Measurements from ENCODE around the gene P2RX3. TPM values are rescaled to one million over a fixed set of nuclear protein-coding genes. Genes with fewer than 3 reads are reported as not detected.

P2RX3 gene
- total RNA-seq, 4 donors from 2014 or later, result 0.22 TPM; not detected in 3

GRCh38 chr11:57390535-57390934 is 52.4 kb downstream of the P2RX3 start, which contains the start of gene PRG2:
PRG2 (minus strand) TSS chr11:57390650; CDS start chr11:57389944, 706 bp downstream.
- H3K36me3 ChIP-seq, result no peaks in the 10 kb centered on the region
- no peak for DNase-seq (ENCODE audit: low spot score in 2 of 2)
- H3K4me1 ChIP-seq, result no peaks in the 10 kb centered on the region
- no peaks in the 10 kb centered on the region for H3K27me3 ChIP-seq
- TF ChIP-seq EP300 (IDR thresholded peaks at IDR 0.05), result no peak
- no peak for TF ChIP-seq CTCF (IDR thresholded peaks at IDR 0.05)
- no peak for TF ChIP-seq POLR2A (IDR thresholded peaks at IDR 0.05)
- H3K27ac ChIP-seq, result no peak within 1 kb of the TSS
- no peak within 1 kb of the TSS for H3K4me3 ChIP-seq
- 69 to 81% methylated on average over 2 of the region's 2 CpGs for WGBS, 2 donors
- H3K9me3 ChIP-seq, result no peaks in the 10 kb centered on the region

GRCh38 chr11:57391111-57391510 is 53.0 kb downstream of the P2RX3 start:
- Histone ChIP-seq H3K36me3 (no peaks in the 10 kb centered on the region), H3K27ac (no peak overlapping the region), H3K27me3 (no peaks in the 10 kb centered on the region), H3K4me1 (no peaks in the 10 kb centered on the region), H3K4me3 (no peak overlapping the region), H3K9me3 (no peaks in the 10 kb centered on the region)
- 87 to 96% methylated on average over 3 of the region's 3 CpGs for WGBS, 2 donors
- no peak for DNase-seq (ENCODE audit: low spot score in 2 of 2)
- TF ChIP-seq POLR2A (IDR thresholded peaks at IDR 0.05) (no peak), CTCF (IDR thresholded peaks at IDR 0.05) (no peak), EP300 (IDR thresholded peaks at IDR 0.05) (no peak)

GRCh38 chr11:57391539-57391938 is 53.4 kb downstream of the P2RX3 start:
- DNase-seq (ENCODE audit: low spot score in 2 of 2), result no peak
- H3K36me3 ChIP-seq, result no peaks in the 10 kb centered on the region
- no peaks in the 10 kb centered on the region for H3K27me3 ChIP-seq
- TF ChIP-seq EP300 (IDR thresholded peaks at IDR 0.05), result no peak
- no peak for TF ChIP-seq CTCF (IDR thresholded peaks at IDR 0.05)
- TF ChIP-seq POLR2A (IDR thresholded peaks at IDR 0.05), result no peak
- H3K4me1 ChIP-seq, result no peaks in the 10 kb centered on the region
- H3K9me3 ChIP-seq, result no peaks in the 10 kb centered on the region
- no peak overlapping the region for H3K4me3 ChIP-seq
- WGBS, 2 donors, result 64 to 66% methylated on average over 2 of the region's 2 CpGs
- no peak overlapping the region for H3K27ac ChIP-seq

GRCh38 chr11:57392066-57392762 is 54.1 kb downstream of the P2RX3 start:
- Histone ChIP-seq H3K9me3 (no peaks in the 10 kb centered on the region), H3K27me3 (no peaks in the 10 kb centered on the region), H3K4me1 (no peaks in the 10 kb centered on the region), H3K4me3 (no peak overlapping the region), H3K36me3 (no peaks in the 10 kb centered on the region), H3K27ac (no peak overlapping the region)
- TF ChIP-seq EP300 (IDR thresholded peaks at IDR 0.05) (no peak), CTCF (IDR thresholded peaks at IDR 0.05) (no peak), POLR2A (IDR thresholded peaks at IDR 0.05) (no peak)
- WGBS, 2 donors, result 77 to 83% methylated on average over 8 of the region's 8 CpGs
- no peak for DNase-seq (ENCODE audit: low spot score in 2 of 2)

- no peaks in the 10 kb centered on the region for H3K27me3 ChIP-seq
- no peaks in the 10 kb centered on the region for H3K4me1 ChIP-seq
- WGBS, 2 donors, result 80 to 89% methylated on average over 4 of the region's 4 CpGs
- no peaks in the 10 kb centered on the region for H3K9me3 ChIP-seq
- TF ChIP-seq POLR2A (IDR thresholded peaks at IDR 0.05) (no peak), CTCF (IDR thresholded peaks at IDR 0.05) (no peak), EP300 (IDR thresholded peaks at IDR 0.05) (no peak)
- no peak overlapping the region for H3K4me3 ChIP-seq
- no peaks in the 10 kb centered on the region for H3K36me3 ChIP-seq
- no peak overlapping the region for H3K27ac ChIP-seq
- DNase-seq (ENCODE audit: low spot score in 2 of 2), result no peak
Measured at GRCh38 chr11:57392763-57393105, 54.6 kb downstream of the P2RX3 start.

All from tibial nerve (tissue), 4 donors.